A375 (cell line): ENCODE measurements around the gene PKP3. TPM values are rescaled to one million over a fixed set of nuclear protein-coding genes. Genes with fewer than 3 reads are reported as not detected.

ENCODE experiments used
- small RNA-seq: library from RNA; depleted of rRNA; stranded (forward); fragments of <200 nt; gene quantifications from one replicate; pipeline ENCODE3, GENCODE V24; 2014
- total RNA-seq: library from RNA; depleted of rRNA; stranded (reverse); fragments of >200 nt; shearing (Covaris generic); gene quantifications from 2 replicates; pipeline ENCODE4 v1.2.3, GENCODE V29; 2014; rRNA removed

Gene PKP3
- total RNA-seq: 31.2 and 33.4 TPM in 2 replicates

GRCh38 chr11:394034-394857 is at the start of gene PKP3:
TSS of gene PKP3 (plus strand) at chr11:394209. CDS start at chr11:394293, 84 bp downstream.

GRCh38 chr11:369336-370018 is 24.5 kb upstream of the PKP3 start, which contains the start of gene B4GALNT4:
TSS of gene B4GALNT4 (plus strand) at chr11:369499. CDS start at chr11:369804, 305 bp downstream.

GRCh38 chr11:441418-442274 is 47.6 kb downstream of the PKP3 start, which contains the start of gene ANO9:
TSS of gene ANO9 (minus strand) at chr11:442011. CDS start at chr11:441926, 85 bp downstream.

GRCh38 chr11:449889-450808 is 56.1 kb downstream of the PKP3 start, which contains the start of gene PTDSS2:
TSS of gene PTDSS2 (plus strand) at chr11:450279. CDS start at chr11:450456, 177 bp downstream.

Small RNA genes within 50 kb of the gene (small RNA-seq; reads per million reads assigned to genes)
- gene RN7SL838P: not detected

Other genes starting within 250 kb of the PKP3 start
- gene SCGB1C1, start 201.1 kb upstream of the PKP3 start, total RNA-seq: not detected in 2 replicates
- gene BET1L, start 186.8 kb upstream of the PKP3 start, total RNA-seq: 12.4 and 13.2 TPM in 2 replicates
- gene RIC8A, start 186.5 kb upstream of the PKP3 start, total RNA-seq: 77.6 and 88.5 TPM in 2 replicates
- 10.6 and 10.7 TPM in 2 replicates for gene SIRT3, start 157.9 kb upstream of the PKP3 start, total RNA-seq
- gene PSMD13, start 157.2 kb upstream of the PKP3 start, total RNA-seq: 156 and 163 TPM in 2 replicates
- not detected in 2 replicates for gene NLRP6, start 115.8 kb upstream of the PKP3 start, total RNA-seq
- gene PGGHG, start 105.1 kb upstream of the PKP3 start, total RNA-seq: 15.1 and 16.4 TPM in 2 replicates
- gene IFITM5, start 94.7 kb upstream of the PKP3 start, total RNA-seq: not detected in 2 replicates
- 15.1 and 25.4 TPM in 2 replicates for gene IFITM2, start 86.4 kb upstream of the PKP3 start, total RNA-seq
- gene IFITM1, start 80.2 kb upstream of the PKP3 start, total RNA-seq: 3.9 and 4.5 TPM in 2 replicates
- gene IFITM3, start 73.3 kb upstream of the PKP3 start, total RNA-seq: 70.9 and 105 TPM in 2 replicates
- gene B4GALNT4, start 24.7 kb upstream of the PKP3 start, total RNA-seq: 42.6 and 50.4 TPM in 2 replicates
- gene SIGIRR, start 20.8 kb downstream of the PKP3 start, total RNA-seq: 50.6 and 74.5 TPM in 2 replicates
- 0.13 TPM in 1 of 2 replicates, not detected in the other for gene ANO9, start 47.8 kb downstream of the PKP3 start, total RNA-seq
- gene PTDSS2, start 56.1 kb downstream of the PKP3 start, total RNA-seq: 22.3 and 37.3 TPM in 2 replicates
- gene RNH1, start 113.0 kb downstream of the PKP3 start, total RNA-seq: 165 and 173 TPM in 2 replicates
- gene HRAS, start 141.4 kb downstream of the PKP3 start, total RNA-seq: 84.1 and 89.3 TPM in 2 replicates
- gene LRRC56, start 143.3 kb downstream of the PKP3 start, total RNA-seq: 2.8 TPM in 2 replicates
- 2.3 and 3.5 TPM in 2 replicates for gene LMNTD2, start 166.5 kb downstream of the PKP3 start, total RNA-seq
- 19.1 and 21.2 TPM in 2 replicates for gene RASSF7, start 166.8 kb downstream of the PKP3 start, total RNA-seq
- 29.5 and 31.6 TPM in 2 replicates for gene PHRF1, start 182.3 kb downstream of the PKP3 start, total RNA-seq
- gene IRF7, start 221.7 kb downstream of the PKP3 start, total RNA-seq: 8.1 and 10.7 TPM in 2 replicates
- not detected in 2 replicates for gene CDHR5, start 230.7 kb downstream of the PKP3 start, total RNA-seq
- gene SCT, start 233.0 kb downstream of the PKP3 start, total RNA-seq: not detected in 2 replicates
- gene DRD4, start 243.1 kb downstream of the PKP3 start, total RNA-seq: 0.19 TPM in 1 of 2 replicates, not detected in the other